Heart right ventricle (tissue), 16 donors: Measurements from ENCODE around the gene ARHGAP35. TPM values are rescaled to one million over a fixed set of nuclear protein-coding genes. Genes with fewer than 3 reads are reported as not detected.

Experiments used
- ATAC-seq, 8 donors: fragments of 200-7000 bp; cut with Tn5 transposase; one replicate each; pipeline ENCODE4 v1.9.1; 2020; ENCODE audit warnings: mild to moderate bottlenecking in 8 of 8, moderate library complexity in 8 of 8, moderate number of reproducible peaks in 1 of 8
- DNase-seq, 2 donors: peaks; one replicate each; pipeline ENCODE4 v3.0.0-alpha.2; 2020
- H3K27ac ChIP-seq, 10 donors: fragments of 200-600 bp; sonication (generic) in 2 of 10; one replicate each; pipeline versions ENCODE4 v1.5.0 to v1.8.0; 2020 to 2022; ENCODE audit warnings: mild to moderate bottlenecking in 3 of 10
- H3K27me3 ChIP-seq, 7 donors: fragments of 200-600 bp; one replicate each; pipeline ENCODE4 v1.8.0; 2021 to 2022; ENCODE audit warnings: mild to moderate bottlenecking in 2 of 7
- H3K36me3 ChIP-seq, 9 donors: fragments of 200-600 bp; sonication (generic) in 1 of 9; one replicate each; pipeline versions ENCODE4 v1.5.0 to v1.8.0; 2020 to 2022; ENCODE audit warnings: mild to moderate bottlenecking in 2 of 9
- H3K4me1 ChIP-seq, 9 donors: fragments of 200-600 bp; sonication (generic) in 1 of 9; one replicate each; pipeline versions ENCODE4 v1.5.0 to v1.8.0; 2020 to 2022; ENCODE audit warnings: mild to moderate bottlenecking in 4 of 9
- H3K4me3 ChIP-seq, 10 donors: fragments of 200-600 bp; sonication (generic) in 2 of 10; one replicate each; pipeline versions ENCODE4 v1.5.0 to v1.8.0; 2020 to 2022; ENCODE audit warnings: mild to moderate bottlenecking in 7 of 10, moderate library complexity in 2 of 10
- H3K9me3 ChIP-seq, 11 donors: fragments of 200-600 bp in 10 of 11; sonication (generic) in 2 of 11; one replicate each; pipeline versions ENCODE4 v1.5.0 to v1.8.0; 2013 to 2022; ENCODE audit warnings: mild to moderate bottlenecking in 2 of 11, control low read depth in 1 of 11, moderate library complexity in 1 of 11
- CTCF ChIP-seq, 9 donors: fragments of 200-600 bp; sonication (generic) in 2 of 9; IDR thresholded peaks; one replicate each; pipeline versions ENCODE4 v1.5.0 to v1.8.0; 2021 to 2022; ENCODE audit warnings: antibody characterized with exemption in 9 of 9, mild to moderate bottlenecking in 5 of 9, moderate library complexity in 1 of 9
- WGBS, 2 donors: extraction: QIAGEN DNeasy Blood & Tissue Kit; methylation state at CpG; one replicate each; pipeline ENCODE4 v1.1.7; 2013; ENCODE audit warnings: inconsistent platforms in 1 of 2; 5-methylcytosine and 5-hydroxymethylcytosine counted together
- intact Hi-C, 10 donors: fragments of 100-400 bp; cut with DNase I; formaldehyde crosslinking; loops; one replicate each; pipeline versions ENCODE4 v1.11.1 to v1.14.2; 2022
- polyA plus RNA-seq, 2 donors: library from polyadenylated mRNA; stranded (reverse); fragments of 200-250 nt; gene quantifications; one replicate each; pipeline ENCODE4 v1.2.3, GENCODE V29; 2013
- total RNA-seq, 10 donors: library from RNA; stranded (reverse); fragmentation: NEBNext Ultra II Directional in 3 of 10; extraction: Animal tissue kit (Norgen Biotek cat#: 25700) in 3 of 10; gene quantifications; one replicate each; pipeline versions ENCODE4 v1.2.1 to v1.2.4, GENCODE V29; 2021 to 2023
- donor health status: Arrhythmogenic right ventricular cardiomyopathy.
- donor health status: ischemic (EF 13 %, LVEDD 7.1; RV severe dilation, severe dysfunction).
- donor health status: healthy with polysubstance abuse.
- donor health status: DM: no; HTN: yes; CAD: no.
- donor health status: DM: no; HTN: no; CAD: no.
- donor health status: ischemic (EF 25% LVEDD 6.9; RV normal size, moderate dysfunction).
- donor health status: ischemic (EF 25% LVEDD 5.7; RV mildly dilated, moderate dysfunction).
- donor health status: healthy.
- donor health status: DM: yes; HTN: yes; CAD: no.
- donor health status: Ischemic cardiomyopathy.
- donor health status: ischemic (EF 35%, LVEDD 5.7; RV mildly dilated, moderate dysfunction).
- donor health status: nonischemic (EF 11% LVEDD 7.7; RV severe dilation, severe dysfunction).
- donor health status: DM: yes; HTN: yes; CAD: no.
- donor health status: PGD.
- donor health status: ischemic (EF 29% LVEDD 5.4; RV normal size, mild dysfunction).
- donor health status: nonischemic (EF 23%, LVEDD 6.1; RV moderate dilation, normal function).

Gene ARHGAP35
- total and polyA plus RNA-seq, 12 donors, result 20.8 to 96.5 (median 73.2) TPM

DNA sequence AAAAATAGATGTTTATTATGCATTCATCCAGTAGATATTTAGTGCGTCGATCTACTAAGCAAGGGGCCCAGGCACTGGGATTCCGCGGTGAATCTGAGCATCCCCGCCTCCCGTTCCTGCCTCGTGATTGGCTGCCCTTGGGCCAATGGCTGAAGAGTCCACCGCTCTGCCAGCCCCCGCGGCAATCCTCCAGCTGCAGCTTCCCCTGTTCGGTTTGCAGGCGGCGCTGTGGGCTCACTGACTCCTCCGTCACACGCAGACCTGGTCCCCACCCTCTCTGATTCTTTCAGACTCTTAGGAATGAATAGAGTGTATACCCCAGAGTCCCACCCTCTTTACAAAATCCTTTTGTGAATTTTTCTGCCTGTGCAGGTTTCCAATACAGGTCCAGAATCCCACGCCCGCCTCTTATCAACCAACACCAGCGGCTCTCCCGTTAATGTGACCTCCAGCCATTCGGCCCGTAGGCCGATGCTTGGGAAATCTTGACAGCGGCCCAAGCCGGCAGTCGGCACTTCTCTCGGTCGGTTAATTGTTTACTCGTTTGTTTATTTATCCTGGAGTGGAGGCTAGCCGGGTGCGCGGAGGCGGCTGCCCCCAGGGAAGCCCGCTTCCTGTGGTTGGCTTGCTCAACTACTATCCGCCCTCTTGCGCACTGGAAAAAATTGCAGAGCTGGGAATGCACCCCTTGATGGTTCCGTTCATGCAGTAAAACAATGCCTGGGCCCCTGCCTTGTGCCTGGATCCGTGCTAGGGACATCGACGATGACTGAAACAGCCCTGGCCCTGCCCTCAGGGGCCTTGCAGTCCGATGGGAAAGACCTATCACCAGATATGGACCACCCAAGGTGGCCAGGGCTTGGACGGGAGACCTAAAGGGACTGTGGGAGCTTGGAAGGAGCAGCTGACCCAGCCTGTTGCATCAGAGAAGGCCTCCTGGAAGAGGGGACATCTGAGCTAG lies 4.5 kb upstream of the ARHGAP35 start:
- TF ChIP-seq CTCF (IDR thresholded peaks at IDR 0.05), result peak; percentile 53 to 95 (median 85)
- intact Hi-C loops, result loop anchor here (1.0 to 10.0 kb wide), 9 partner anchors 134 to 258 kb away; partner anchors contain the start of gene ZC3H4 (in 5 of the 10)
- peak; percentile 68 to 86 (median 78) for ATAC-seq
- Histone ChIP-seq H3K36me3 (no peaks in the 10 kb centered on the region), H3K4me3 (peak overlapping the region in 9 of 10 donors; percentile 16 to 54 (median 45)), H3K4me1 (peaks cover 3 to 37% (median 22%) of the 10 kb centered on the region in 9 donors), H3K9me3 (no peaks in the 10 kb centered on the region), H3K27me3 (no peaks in the 10 kb centered on the region), H3K27ac (peak overlapping the region; percentile 63 to 92 (median 85))
- DNase-seq, result peak; percentile 97
- 8 to 10% methylated on average over 41 of the region's 41 CpGs for WGBS, 2 donors

GRCh38 chr19:46859637-46860124 lies 1.1 kb upstream of the ARHGAP35 start:
- TF ChIP-seq CTCF (IDR thresholded peaks at IDR 0.05), result no peak
- 15 to 18% methylated on average over 18 of the region's 18 CpGs for WGBS, 2 donors
- DNase-seq (peak; percentile 77 to 79), ATAC-seq (peak in 1 of 8 donors; percentile 1)
- H3K27me3 ChIP-seq, result no peaks in the 10 kb centered on the region
- intact Hi-C loops, result loop anchor here in 8 of 10 donors (2.0 to 10.0 kb wide), 11 partner anchors 53 to 255 kb away; partner anchors contain the start of gene ZC3H4 (in 5 of the 8)
- no peaks in the 10 kb centered on the region for H3K36me3 ChIP-seq
- peaks cover 14 to 67% (median 47%) of the 10 kb centered on the region in 9 donors for H3K4me1 ChIP-seq
- peak overlapping the region in 9 of 10 donors; percentile 17 to 100 (median 98) for H3K27ac ChIP-seq
- no peaks in the 10 kb centered on the region for H3K9me3 ChIP-seq
- peak overlapping the region in 8 of 10 donors; percentile 63 to 99 (median 84) for H3K4me3 ChIP-seq

DNA sequence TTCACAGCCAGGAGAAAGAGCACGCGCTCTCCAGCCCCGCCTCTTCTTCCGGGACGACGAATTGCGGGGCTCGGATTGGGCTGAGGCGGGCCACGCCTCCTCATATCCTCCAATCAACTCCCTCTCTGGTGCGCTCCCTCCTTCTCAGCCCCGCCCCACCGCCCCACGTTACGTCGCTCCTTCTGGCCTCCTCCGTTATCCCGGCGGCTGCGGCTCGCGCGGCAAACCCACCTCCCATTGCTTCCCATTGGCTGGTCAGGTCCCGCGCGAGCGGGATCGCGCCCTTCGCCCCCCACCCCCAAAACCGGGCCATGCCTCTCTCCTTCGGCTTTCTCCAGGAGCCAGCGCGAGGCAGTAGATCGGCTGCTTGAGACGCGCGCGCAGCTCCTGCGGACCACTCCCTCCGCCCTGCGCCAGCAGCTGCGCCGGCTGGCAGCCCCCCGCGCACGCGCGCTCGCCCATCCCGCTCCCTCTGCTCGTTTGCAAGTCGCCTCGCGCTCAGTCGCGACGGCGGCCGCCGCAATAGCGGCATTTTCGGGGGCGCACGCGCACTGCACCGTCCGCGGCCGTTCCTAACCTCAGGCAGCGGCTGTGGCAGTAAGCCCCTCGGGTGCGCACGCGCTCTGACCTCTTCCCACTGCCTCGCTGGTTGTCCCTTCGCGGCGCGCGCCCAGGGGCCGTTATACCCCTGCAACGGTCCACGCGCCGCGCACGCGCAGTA lies 512 bp upstream of the ARHGAP35 start:
- peak; percentile 98 for DNase-seq
- Histone ChIP-seq H3K9me3 (no peaks in the 10 kb centered on the region), H3K4me3 (peak overlapping the region; percentile 62 to 99 (median 80)), H3K36me3 (no peaks in the 10 kb centered on the region), H3K4me1 (peaks cover 14 to 73% (median 51%) of the 10 kb centered on the region in 9 donors), H3K27ac (peak overlapping the region; percentile 95 to 100 (median 98)), H3K27me3 (no peaks in the 10 kb centered on the region)
- TF ChIP-seq CTCF (IDR thresholded peaks at IDR 0.05), result peak in 1 of 9 donors; percentile 16
- peak; percentile 86 to 93 (median 90) for ATAC-seq
- WGBS, 2 donors, result 0% methylated on average over 89 of the region's 89 CpGs
- intact Hi-C loops, result loop anchor here in 7 of 10 donors (5.0 to 10.0 kb wide), 5 partner anchors 52 to 117 kb away; no protein-coding TSS in a partner anchor
